ENCODE results near the gene EIF2B1.
"Not testable (repeated sequence)": the region's sequence is repeated elsewhere in the genome, so short reads cannot be mapped to it uniquely, and the experiment has no call there.

- TF ChIP-seq ATF6 (CRISPR knock-in tag; IDR thresholded peaks at IDR 0.05); ZBTB11 (CRISPR knock-in tag; IDR thresholded peaks at IDR 0.05); HNRNPLL (IDR thresholded peaks at IDR 0.05; ENCODE audit: low read depth, low read length, poor library complexity, severe bottlenecking); TARDBP (IDR thresholded peaks at IDR 0.05); GTF2F1 (IDR thresholded peaks at IDR 0.05; ENCODE audit: low read depth, low read length); MEF2D (tag; conservative IDR thresholded peaks at IDR 0.05; ENCODE audit: low read depth); ZZZ3 (IDR thresholded peaks at IDR 0.05); AFF4 (CRISPR knock-in tag; IDR thresholded peaks at IDR 0.05); RFX5 (IDR thresholded peaks at IDR 0.05; ENCODE audit: low read depth, low read length); CBX2 (IDR thresholded peaks at IDR 0.05; ENCODE audit: insufficient read depth, low read length, poor library complexity, severe bottlenecking); CTCF (IDR thresholded peaks at IDR 0.05 in 2 of 3, conservative IDR thresholded peaks at IDR 0.05 in 1 of 3; ENCODE audit: insufficient read depth in 2 of 3, low read depth in 1 of 3, low read length in 3 of 3); ZNF395 (CRISPR knock-in tag; IDR thresholded peaks at IDR 0.05); CBX3 (IDR thresholded peaks at IDR 0.05; ENCODE audit: borderline replicate concordance in 1 of 2, low read length in 2 of 2); CREB1 (IDR thresholded peaks at IDR 0.05); CREB1 (CRISPR knock-in tag; IDR thresholded peaks at IDR 0.05): not testable (repeated sequence)
Observed at GRCh38 chr12:123603495-123603894, 30.0 kb downstream of the EIF2B1 start.
